Hepatocyte (in vitro differentiated cells): ENCODE data around the gene FBXW10B.
"Not testable (repeated sequence)": the region's sequence is repeated elsewhere in the genome, so short reads cannot be mapped to it uniquely, and the experiment has no call there.

ENCODE experiments used
- EZH2 ChIP-seq: fragments of 200-600 bp; sonication (generic); IDR thresholded peaks from 2 replicates; pipeline ENCODE4 v1.6.1; 2016; ENCODE audit warnings: antibody characterized with exemption, mild to moderate bottlenecking, borderline replicate concordance
- TF ChIP-seq, protein P1 (sequence below): fragments of 200-600 bp; sonication (generic); IDR thresholded peaks from 2 replicates; pipeline ENCODE4 v1.5.1; 2016; ENCODE audit warnings: antibody characterized with exemption, mild to moderate bottlenecking; ENCODE audit not compliant: poor library complexity

DNA sequence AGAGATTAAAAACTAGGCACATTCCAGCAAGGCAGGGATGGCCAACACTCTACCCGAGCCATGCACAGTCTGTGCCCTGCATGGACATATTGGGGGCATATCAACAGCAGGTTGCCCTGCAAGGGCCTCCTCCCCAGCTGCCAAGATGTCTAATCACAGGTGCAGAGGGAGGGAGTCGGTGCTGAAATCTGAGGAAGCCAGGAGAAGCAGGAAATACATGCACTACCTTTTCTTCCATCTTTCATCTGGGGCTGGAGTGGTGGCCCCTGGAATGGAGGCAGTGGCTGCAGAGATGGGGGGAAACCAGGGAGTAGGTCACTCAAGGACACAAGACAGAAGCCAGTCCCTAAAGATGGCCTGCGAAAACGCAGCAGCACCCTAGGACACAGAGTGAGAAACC is 3.8 kb upstream of the FBXW10B start:
- TF ChIP-seq, protein P1, sequence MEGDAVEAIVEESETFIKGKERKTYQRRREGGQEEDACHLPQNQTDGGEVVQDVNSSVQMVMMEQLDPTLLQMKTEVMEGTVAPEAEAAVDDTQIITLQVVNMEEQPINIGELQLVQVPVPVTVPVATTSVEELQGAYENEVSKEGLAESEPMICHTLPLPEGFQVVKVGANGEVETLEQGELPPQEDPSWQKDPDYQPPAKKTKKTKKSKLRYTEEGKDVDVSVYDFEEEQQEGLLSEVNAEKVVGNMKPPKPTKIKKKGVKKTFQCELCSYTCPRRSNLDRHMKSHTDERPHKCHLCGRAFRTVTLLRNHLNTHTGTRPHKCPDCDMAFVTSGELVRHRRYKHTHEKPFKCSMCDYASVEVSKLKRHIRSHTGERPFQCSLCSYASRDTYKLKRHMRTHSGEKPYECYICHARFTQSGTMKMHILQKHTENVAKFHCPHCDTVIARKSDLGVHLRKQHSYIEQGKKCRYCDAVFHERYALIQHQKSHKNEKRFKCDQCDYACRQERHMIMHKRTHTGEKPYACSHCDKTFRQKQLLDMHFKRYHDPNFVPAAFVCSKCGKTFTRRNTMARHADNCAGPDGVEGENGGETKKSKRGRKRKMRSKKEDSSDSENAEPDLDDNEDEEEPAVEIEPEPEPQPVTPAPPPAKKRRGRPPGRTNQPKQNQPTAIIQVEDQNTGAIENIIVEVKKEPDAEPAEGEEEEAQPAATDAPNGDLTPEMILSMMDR: not testable (repeated sequence)
- not testable (repeated sequence) for TF ChIP-seq EZH2
